Measurements from ENCODE around the gene PARL.

- TF ChIP-seq, protein P1, sequence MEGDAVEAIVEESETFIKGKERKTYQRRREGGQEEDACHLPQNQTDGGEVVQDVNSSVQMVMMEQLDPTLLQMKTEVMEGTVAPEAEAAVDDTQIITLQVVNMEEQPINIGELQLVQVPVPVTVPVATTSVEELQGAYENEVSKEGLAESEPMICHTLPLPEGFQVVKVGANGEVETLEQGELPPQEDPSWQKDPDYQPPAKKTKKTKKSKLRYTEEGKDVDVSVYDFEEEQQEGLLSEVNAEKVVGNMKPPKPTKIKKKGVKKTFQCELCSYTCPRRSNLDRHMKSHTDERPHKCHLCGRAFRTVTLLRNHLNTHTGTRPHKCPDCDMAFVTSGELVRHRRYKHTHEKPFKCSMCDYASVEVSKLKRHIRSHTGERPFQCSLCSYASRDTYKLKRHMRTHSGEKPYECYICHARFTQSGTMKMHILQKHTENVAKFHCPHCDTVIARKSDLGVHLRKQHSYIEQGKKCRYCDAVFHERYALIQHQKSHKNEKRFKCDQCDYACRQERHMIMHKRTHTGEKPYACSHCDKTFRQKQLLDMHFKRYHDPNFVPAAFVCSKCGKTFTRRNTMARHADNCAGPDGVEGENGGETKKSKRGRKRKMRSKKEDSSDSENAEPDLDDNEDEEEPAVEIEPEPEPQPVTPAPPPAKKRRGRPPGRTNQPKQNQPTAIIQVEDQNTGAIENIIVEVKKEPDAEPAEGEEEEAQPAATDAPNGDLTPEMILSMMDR (IDR thresholded peaks at IDR 0.05 in 8 of 11, conservative IDR thresholded peaks at IDR 0.05 in 3 of 11): no peak
- no peak for TF ChIP-seq POLR2A (IDR thresholded peaks at IDR 0.05)
- no peak for TF ChIP-seq POLR2AphosphoS5 (IDR thresholded peaks at IDR 0.05)
Observed at GRCh38 chr3:183862610-183863009, 22.1 kb downstream of the PARL start.

Measured in spleen (tissue), 7 donors.